ENCODE data around the gene INTS11.

INTS11 gene

GRCh38 chr1:1360506-1361169 lies 36.2 kb upstream of the INTS11 start:
- H3K4me3 ChIP-seq (ENCODE audit: low read depth, low read length): no peak overlapping the region
- TF ChIP-seq, protein P1, sequence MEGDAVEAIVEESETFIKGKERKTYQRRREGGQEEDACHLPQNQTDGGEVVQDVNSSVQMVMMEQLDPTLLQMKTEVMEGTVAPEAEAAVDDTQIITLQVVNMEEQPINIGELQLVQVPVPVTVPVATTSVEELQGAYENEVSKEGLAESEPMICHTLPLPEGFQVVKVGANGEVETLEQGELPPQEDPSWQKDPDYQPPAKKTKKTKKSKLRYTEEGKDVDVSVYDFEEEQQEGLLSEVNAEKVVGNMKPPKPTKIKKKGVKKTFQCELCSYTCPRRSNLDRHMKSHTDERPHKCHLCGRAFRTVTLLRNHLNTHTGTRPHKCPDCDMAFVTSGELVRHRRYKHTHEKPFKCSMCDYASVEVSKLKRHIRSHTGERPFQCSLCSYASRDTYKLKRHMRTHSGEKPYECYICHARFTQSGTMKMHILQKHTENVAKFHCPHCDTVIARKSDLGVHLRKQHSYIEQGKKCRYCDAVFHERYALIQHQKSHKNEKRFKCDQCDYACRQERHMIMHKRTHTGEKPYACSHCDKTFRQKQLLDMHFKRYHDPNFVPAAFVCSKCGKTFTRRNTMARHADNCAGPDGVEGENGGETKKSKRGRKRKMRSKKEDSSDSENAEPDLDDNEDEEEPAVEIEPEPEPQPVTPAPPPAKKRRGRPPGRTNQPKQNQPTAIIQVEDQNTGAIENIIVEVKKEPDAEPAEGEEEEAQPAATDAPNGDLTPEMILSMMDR (IDR thresholded peaks at IDR 0.05; ENCODE audit: borderline replicate concordance, insufficient read depth, low read depth, low read length): no peak

DNA sequence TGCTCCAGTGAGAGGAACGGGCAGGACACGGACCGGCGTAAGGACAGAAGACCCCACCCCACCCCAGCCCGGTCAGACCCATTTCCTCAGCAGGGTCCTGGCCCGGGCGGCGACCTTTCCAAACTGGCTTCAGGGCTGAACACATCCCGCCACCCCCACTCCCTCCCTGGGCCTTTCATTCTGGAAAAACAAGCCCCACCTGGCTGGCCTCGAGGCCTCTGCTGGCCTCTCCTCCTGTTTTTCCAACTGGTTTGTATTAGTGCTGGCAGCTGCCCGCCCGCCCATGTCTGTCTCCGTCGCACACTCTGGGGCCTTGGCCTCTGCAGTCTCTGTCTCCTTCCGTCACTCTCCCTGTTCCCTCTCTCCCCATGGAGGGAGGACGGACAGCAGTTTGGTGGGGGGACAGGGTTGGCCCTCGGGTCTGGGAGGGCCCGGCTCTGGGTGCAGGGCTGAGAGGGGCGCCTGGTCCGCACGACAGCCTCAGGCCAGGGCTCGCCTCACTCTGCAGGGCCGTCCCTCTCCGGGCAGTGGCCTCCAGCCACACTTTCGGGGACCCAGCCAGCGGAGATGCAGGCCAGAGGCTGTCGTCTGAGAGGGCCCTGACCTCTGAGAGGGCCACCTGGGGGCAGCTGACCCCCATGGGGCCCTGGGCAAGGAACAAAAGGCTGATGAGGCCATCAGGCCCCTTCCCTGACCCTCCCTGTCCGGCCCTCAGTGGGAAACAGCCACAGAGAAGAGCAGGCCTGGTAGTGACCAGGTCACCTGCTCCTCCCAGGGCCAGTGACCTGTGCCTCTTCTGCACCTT lies 35.4 kb upstream of the INTS11 start:
- H3K4me3 ChIP-seq (ENCODE audit: low read depth, low read length): no peak overlapping the region
- TF ChIP-seq, protein P1 (IDR thresholded peaks at IDR 0.05; ENCODE audit: borderline replicate concordance, insufficient read depth, low read depth, low read length): no peak

GRCh38 chr1:1359308-1359663 lies 34.8 kb upstream of the INTS11 start:
- no peak overlapping the region for H3K4me3 ChIP-seq (ENCODE audit: low read depth, low read length)
- TF ChIP-seq, protein P1 (IDR thresholded peaks at IDR 0.05; ENCODE audit: borderline replicate concordance, insufficient read depth, low read depth, low read length): no peak

GRCh38 chr1:1358433-1359271 lies 34.2 kb upstream of the INTS11 start, which contains the start of gene MXRA8:
Gene MXRA8, minus strand, starts transcription at chr1:1358555. Its CDS starts 51 bp downstream, at chr1:1358504.
- TF ChIP-seq, protein P1 (IDR thresholded peaks at IDR 0.05; ENCODE audit: borderline replicate concordance, insufficient read depth, low read depth, low read length): no peak
- H3K4me3 ChIP-seq (ENCODE audit: low read depth, low read length): no peak within 1 kb of the TSS

DNA sequence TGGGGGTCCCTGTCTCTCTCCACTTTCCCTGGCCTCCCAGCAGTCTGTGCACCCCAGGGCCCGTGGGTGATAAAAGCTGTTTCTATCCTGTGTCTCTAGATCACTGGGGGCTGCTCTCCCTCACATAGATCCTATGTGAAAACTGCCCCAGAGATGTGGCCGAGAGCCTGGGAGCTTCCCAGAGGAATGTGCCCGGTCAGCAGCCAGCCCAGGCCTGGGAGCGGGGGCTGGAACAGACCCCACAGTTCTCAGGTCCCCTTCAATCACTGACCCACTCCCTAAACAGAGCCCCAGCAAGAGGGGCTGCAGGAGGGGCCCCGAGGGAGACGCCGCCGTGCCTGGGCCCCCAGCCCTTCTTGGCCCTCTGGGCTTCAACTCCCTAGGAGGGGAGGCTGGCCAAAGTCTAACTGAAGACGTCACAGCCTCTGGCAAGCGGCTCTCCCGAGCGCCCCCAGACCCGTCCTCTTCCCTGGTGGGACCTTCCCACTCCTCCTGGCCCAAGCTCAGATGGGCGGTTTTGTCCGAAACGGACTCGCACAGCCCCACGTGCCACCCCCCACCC lies 33.5 kb upstream of the INTS11 start:
- H3K4me3 ChIP-seq (ENCODE audit: low read depth, low read length): no peak overlapping the region
- TF ChIP-seq, protein P1 (IDR thresholded peaks at IDR 0.05; ENCODE audit: borderline replicate concordance, insufficient read depth, low read depth, low read length): no peak

DNA sequence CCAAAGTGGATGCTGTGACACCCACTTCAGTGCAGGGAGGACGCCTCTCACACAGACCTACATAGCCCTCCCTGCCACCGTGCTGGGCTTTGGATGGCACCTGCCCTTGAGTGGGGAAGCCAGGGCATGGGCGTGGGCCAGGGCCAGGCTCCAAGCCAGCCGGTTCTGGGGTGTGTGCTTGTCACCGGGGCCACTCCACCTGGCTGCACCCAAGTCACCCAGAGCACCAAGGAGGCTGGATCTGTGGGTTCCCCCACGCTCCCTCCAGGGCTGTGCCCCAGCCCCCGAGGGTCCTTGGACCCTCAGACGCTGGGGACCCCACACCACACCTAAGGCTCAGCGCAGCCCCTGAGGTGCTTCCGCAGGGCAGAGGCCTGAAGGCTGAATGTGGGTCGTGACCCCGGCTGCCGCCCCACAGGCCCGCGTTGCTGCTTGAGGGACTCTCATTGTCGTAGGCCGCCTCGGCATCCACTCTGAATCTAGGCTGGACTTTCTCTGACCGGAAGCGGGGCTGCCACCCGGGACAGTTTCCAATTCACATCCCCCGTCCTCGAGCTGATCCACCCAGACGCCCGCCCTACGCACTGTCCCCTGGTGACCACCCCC lies 32.4 kb upstream of the INTS11 start:
- H3K4me3 ChIP-seq (ENCODE audit: low read depth, low read length): no peak overlapping the region
- TF ChIP-seq, protein P1 (IDR thresholded peaks at IDR 0.05; ENCODE audit: borderline replicate concordance, insufficient read depth, low read depth, low read length): no peak

Measured in GM12875 (cell line).